Putamen (tissue), 1 donor: Measurements from ENCODE around the gene BLACAT1.

Experiments
- DNase-seq: peaks from one replicate; pipeline ENCODE4 v3.0.0-alpha.2; 2016; ENCODE audit warnings: low spot score

Gene BLACAT1

GRCh38 chr1:205455581-205456382 lies at the start of gene BLACAT1:
Gene BLACAT1, minus strand, starts transcription at chr1:205456045.
- DNase-seq, result no peak

GRCh38 chr1:205505076-205505729 lies 49.4 kb upstream of the BLACAT1 start:
- DNase-seq, result no peak

- peak; percentile 93 for DNase-seq
Observed at GRCh38 chr1:205504311-205505075, 48.6 kb upstream of the BLACAT1 start, which contains the start of gene CDK18. Gene CDK18, plus strand, starts transcription at chr1:205504669. Its CDS starts 18,499 bp downstream, at chr1:205523168.

GRCh38 chr1:205502992-205503391 lies 47.1 kb upstream of the BLACAT1 start:
- DNase-seq, result no peak

- no peak for DNase-seq
Observed at GRCh38 chr1:205502111-205502810, 46.4 kb upstream of the BLACAT1 start.

- DNase-seq, result no peak
Observed at GRCh38 chr1:205500240-205501233, 44.7 kb upstream of the BLACAT1 start.

GRCh38 chr1:205499789-205500188 lies 43.9 kb upstream of the BLACAT1 start:
- no peak for DNase-seq

- DNase-seq, result no peak
Observed at GRCh38 chr1:205497351-205497750, 41.5 kb upstream of the BLACAT1 start.

GRCh38 chr1:205496661-205497060 lies 40.8 kb upstream of the BLACAT1 start:
- no peak for DNase-seq

GRCh38 chr1:205495237-205495823 lies 39.5 kb upstream of the BLACAT1 start:
- no peak for DNase-seq

- no peak for DNase-seq
Observed at GRCh38 chr1:205494115-205494514, 38.3 kb upstream of the BLACAT1 start.

- DNase-seq, result no peak
Observed at GRCh38 chr1:205493241-205494085, 37.6 kb upstream of the BLACAT1 start.

- DNase-seq, result no peak
Observed at GRCh38 chr1:205492774-205493173, 36.9 kb upstream of the BLACAT1 start.

- no peak for DNase-seq
Observed at GRCh38 chr1:205492201-205492667, 36.4 kb upstream of the BLACAT1 start.

- no peak for DNase-seq
Observed at GRCh38 chr1:205491794-205492193, 35.9 kb upstream of the BLACAT1 start.

- DNase-seq, result no peak
Observed at GRCh38 chr1:205488074-205488723, 32.4 kb upstream of the BLACAT1 start.

GRCh38 chr1:205486258-205486657 lies 30.4 kb upstream of the BLACAT1 start:
- DNase-seq, result no peak
